Uterus (tissue), 4 donors: ENCODE results near the gene HYCC1. TPM values are rescaled to one million over a fixed set of nuclear protein-coding genes. Genes with fewer than 3 reads are reported as not detected.

ENCODE experiments used
- DNase-seq, 2 donors: peaks; one replicate each; pipeline ENCODE4 v3.0.0-alpha.2; 2019 to 2020
- H3K27ac ChIP-seq, 2 donors: fragments of 200-600 bp; sonication (generic); 1 replicate in 1 of 2; 2 replicates in 1 of 2; pipeline ENCODE4 v1.5.1; 2016 to 2018
- H3K27me3 ChIP-seq, 2 donors: fragments of 200-600 bp; sonication (generic); one replicate each; pipeline ENCODE4 v1.5.1; 2018 to 2019; ENCODE audit warnings: control low read depth in 1 of 2
- H3K36me3 ChIP-seq, 2 donors: fragments of 200-600 bp; sonication (generic); one replicate each; pipeline ENCODE4 v1.5.1; 2019; ENCODE audit warnings: control low read depth in 1 of 2
- H3K4me1 ChIP-seq, 2 donors: fragments of 200-600 bp; sonication (generic); one replicate each; pipeline ENCODE4 v1.5.1; 2018 to 2019; ENCODE audit warnings: control low read depth in 1 of 2
- H3K4me3 ChIP-seq, 2 donors: fragments of 200-600 bp; sonication (generic); 1 replicate in 1 of 2; 2 replicates in 1 of 2; pipeline ENCODE4 v1.5.1; 2018 to 2019; ENCODE audit warnings: mild to moderate bottlenecking in 1 of 2
- H3K9me3 ChIP-seq, 2 donors: fragments of 200-600 bp; sonication (generic); one replicate each; pipeline ENCODE4 v1.5.1; 2019; ENCODE audit warnings: control low read depth in 1 of 2
- POLR2A ChIP-seq, 2 donors: fragments of 450-650 bp; IDR thresholded peaks; one replicate each; pipeline ENCODE4 v1.6.1; 2016; ENCODE audit warnings: antibody characterized with exemption in 2 of 2, mild to moderate bottlenecking in 1 of 2, moderate library complexity in 1 of 2
- intact Hi-C: fragments of 100-400 bp; cut with DNase I; formaldehyde crosslinking; loops from one replicate; pipeline ENCODE4 v1.15.1; 2023; ENCODE audit warnings: low total_unique reads
- total RNA-seq, 4 donors: library from RNA; depleted of rRNA in 3 of 4; stranded (reverse); fragments of >200 nt in 3 of 4; gene quantifications; one replicate each; pipeline versions ENCODE4 v1.1.0 to v1.2.4, GENCODE V29; 2014 to 2023
- TF ChIP-seq, protein P1 (sequence below), 4 experiments: fragments of 200-600 bp in 2 of 4; fragments of 450-650 bp in 2 of 4; sonication (generic) in 2 of 4; IDR thresholded peaks; one replicate each; pipeline ENCODE4 v1.5.1; 2016 to 2019; ENCODE audit warnings: antibody characterized with exemption in 4 of 4, mild to moderate bottlenecking in 2 of 4, moderate library complexity in 1 of 4
- donor health status: DM: yes; HTN: yes; CAD: no.

Gene HYCC1
- total RNA-seq, 4 donors from 2014 or later = 25.0 to 89.0 (median 46.8) TPM

DNA sequence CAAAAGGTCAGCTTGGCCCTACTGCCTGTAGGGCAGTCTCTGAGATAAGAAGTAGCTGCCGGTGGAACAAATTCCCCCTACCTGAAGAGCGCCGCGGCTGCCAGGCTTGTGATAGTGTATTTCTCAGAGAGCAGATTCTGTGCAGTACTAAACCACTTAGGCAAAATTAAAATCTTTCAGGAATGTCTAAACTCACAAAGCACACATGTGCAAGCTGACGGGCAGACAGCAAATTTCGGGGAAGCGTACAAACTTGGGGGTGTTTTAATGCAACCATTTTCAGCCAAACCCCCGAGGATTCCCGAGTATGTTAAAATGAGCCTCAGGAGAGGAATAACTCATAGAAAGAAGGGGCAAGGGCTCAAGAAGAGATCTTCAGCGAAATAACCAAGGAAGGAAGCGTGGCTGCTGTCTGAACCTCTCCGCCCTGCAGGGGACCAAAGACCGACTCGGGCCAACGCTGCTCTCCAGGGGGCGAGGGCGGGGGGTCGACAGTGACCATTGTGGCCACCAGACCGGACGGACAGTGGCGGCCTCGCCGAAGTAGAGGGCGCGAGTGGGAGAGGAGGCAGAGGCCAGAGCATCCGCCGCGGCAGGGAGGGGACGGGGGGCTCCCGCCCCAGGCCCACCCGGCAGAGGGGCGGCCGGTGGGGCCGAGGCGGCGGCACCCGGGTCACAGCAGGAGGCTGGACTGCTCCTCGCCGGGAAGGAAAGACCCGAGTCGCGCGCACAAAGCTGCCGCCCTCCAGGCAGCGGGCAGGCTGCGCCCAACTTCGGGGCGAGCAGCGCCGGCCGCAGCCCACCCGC, 819 bp downstream of the HYCC1 start:
- intact Hi-C loops = no loop called here

DNA sequence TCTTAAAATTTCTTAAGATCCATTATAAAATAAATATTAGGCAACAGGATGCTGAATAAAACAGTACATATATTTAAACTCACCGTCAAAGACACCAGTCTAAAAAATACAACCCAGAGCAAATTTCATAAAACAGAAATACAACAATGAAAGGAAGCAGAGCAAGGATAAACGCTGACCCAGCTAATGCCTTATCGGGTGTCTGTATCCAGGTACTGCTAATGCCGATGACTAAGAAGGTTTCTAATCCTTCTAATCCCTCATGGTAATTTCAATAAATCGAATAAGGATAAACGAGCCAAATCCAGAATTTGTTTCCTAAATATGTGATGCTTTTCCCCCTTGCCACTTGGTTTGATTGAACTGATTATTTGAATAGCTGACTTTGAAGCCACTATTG, 1.7 kb downstream of the HYCC1 start:
- TF ChIP-seq POLR2A (IDR thresholded peaks at IDR 0.05) = no peak
- TF ChIP-seq, protein P1, sequence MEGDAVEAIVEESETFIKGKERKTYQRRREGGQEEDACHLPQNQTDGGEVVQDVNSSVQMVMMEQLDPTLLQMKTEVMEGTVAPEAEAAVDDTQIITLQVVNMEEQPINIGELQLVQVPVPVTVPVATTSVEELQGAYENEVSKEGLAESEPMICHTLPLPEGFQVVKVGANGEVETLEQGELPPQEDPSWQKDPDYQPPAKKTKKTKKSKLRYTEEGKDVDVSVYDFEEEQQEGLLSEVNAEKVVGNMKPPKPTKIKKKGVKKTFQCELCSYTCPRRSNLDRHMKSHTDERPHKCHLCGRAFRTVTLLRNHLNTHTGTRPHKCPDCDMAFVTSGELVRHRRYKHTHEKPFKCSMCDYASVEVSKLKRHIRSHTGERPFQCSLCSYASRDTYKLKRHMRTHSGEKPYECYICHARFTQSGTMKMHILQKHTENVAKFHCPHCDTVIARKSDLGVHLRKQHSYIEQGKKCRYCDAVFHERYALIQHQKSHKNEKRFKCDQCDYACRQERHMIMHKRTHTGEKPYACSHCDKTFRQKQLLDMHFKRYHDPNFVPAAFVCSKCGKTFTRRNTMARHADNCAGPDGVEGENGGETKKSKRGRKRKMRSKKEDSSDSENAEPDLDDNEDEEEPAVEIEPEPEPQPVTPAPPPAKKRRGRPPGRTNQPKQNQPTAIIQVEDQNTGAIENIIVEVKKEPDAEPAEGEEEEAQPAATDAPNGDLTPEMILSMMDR (IDR thresholded peaks at IDR 0.05) = no peak
- Histone ChIP-seq H3K4me1 (peaks cover 0 to 9% of the 10 kb centered on the region in 2 donors), H3K4me3 (peak overlapping the region; percentile 78 to 95), H3K36me3 (no peaks in the 10 kb centered on the region), H3K9me3 (no peaks in the 10 kb centered on the region), H3K27ac (peak overlapping the region in 1 of 2 donors; percentile 86), H3K27me3 (no peaks in the 10 kb centered on the region)
- no peak for DNase-seq
- intact Hi-C loops = no loop called here

More for the DNA sequence above, 819 bp downstream of the HYCC1 start:
- peak; percentile 26 to 35 for DNase-seq
- Histone ChIP-seq H3K4me1 (peaks cover 0 to 9% of the 10 kb centered on the region in 2 donors), H3K36me3 (no peaks in the 10 kb centered on the region), H3K27ac (peak overlapping the region; percentile 85 to 86), H3K27me3 (no peaks in the 10 kb centered on the region), H3K9me3 (no peaks in the 10 kb centered on the region), H3K4me3 (peak overlapping the region; percentile 78 to 95)
- TF ChIP-seq POLR2A (IDR thresholded peaks at IDR 0.05) = no peak
- TF ChIP-seq, protein P1 (IDR thresholded peaks at IDR 0.05) = peak in 1 of 4 experiments; percentile 7

DNA sequence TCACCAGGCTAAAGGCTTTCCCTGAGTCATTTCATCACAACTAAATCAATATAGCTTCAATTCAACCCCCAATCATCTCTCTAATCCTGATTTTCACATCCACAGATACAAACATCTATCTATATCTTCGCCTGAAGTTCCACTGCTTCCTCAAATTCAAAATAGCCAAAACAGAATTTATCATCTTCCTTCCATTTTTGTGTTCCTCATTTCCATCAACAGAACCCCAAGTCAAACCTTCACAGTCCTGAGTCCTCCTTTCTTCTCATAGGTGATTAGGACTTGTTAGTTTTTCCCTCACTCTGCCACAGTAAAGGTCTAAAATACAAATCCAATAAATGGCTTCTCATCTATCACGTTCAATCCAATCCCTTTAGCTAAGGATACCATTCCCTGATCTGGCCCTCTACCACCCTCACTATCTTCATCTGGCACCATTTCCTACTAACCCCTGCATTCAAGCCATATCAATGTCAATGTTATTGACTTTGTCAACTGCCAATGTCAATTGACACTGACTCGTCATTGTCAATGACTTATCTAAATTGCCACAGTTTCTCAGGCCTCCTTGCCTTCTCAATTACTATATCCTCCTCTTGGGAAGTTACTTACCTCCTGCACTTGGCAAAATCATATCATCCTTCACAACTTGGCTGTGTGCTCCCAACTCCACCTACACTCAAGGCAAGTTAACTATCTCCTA, 2.6 kb downstream of the HYCC1 start:
- DNase-seq = no peak
- no peak overlapping the region for H3K4me3 ChIP-seq
- H3K36me3 ChIP-seq = no peaks in the 10 kb centered on the region
- intact Hi-C loops = no loop called here
- H3K27ac ChIP-seq = no peak overlapping the region
- H3K27me3 ChIP-seq = no peaks in the 10 kb centered on the region
- no peak for TF ChIP-seq POLR2A (IDR thresholded peaks at IDR 0.05)
- TF ChIP-seq, protein P1 (IDR thresholded peaks at IDR 0.05) = no peak
- peaks cover 0 to 9% of the 10 kb centered on the region in 2 donors for H3K4me1 ChIP-seq
- H3K9me3 ChIP-seq = no peaks in the 10 kb centered on the region

DNA sequence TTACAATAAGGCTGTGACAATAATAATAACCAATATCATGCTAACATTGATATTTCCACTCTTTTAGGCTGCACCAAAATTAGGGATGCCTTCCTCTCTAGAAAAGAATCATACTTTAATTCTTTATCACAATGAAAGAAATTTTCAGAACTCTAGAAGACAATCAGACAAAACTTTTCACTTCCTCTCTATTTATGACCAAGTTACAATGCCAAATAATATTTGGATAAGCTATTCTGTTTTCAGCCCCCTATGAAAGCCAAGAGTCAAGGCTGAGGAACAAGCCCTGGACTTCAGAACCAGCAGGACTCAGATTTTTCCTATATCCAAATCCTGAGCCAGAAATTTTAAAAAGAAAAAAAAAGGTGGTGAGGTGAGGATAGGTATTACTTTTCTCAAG, 4.6 kb downstream of the HYCC1 start:
- TF ChIP-seq POLR2A (IDR thresholded peaks at IDR 0.05) = no peak
- TF ChIP-seq, protein P1 (IDR thresholded peaks at IDR 0.05) = no peak
- no peak for DNase-seq
- peaks cover 0 to 9% of the 10 kb centered on the region in 2 donors for H3K4me1 ChIP-seq
- H3K27ac ChIP-seq = no peak overlapping the region
- no peaks in the 10 kb centered on the region for H3K36me3 ChIP-seq
- no peaks in the 10 kb centered on the region for H3K9me3 ChIP-seq
- intact Hi-C loops = no loop called here
- H3K4me3 ChIP-seq = no peak overlapping the region
- H3K27me3 ChIP-seq = no peaks in the 10 kb centered on the region

DNA sequence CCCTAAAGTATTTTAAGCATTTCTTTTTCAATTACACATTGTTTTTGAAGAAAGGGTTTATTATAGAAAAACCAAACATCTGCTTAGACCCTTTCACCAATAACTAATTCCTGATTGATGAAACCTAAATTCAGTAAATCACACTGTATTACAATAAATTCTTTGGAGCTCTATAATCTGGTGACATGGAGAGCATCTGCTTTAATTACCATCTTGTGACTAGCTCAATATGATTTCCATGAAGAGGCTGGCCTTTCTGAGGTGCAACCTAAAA, 9.7 kb downstream of the HYCC1 start:
- Histone ChIP-seq H3K36me3 (no peaks in the 10 kb centered on the region), H3K27ac (peak overlapping the region in 1 of 2 donors; percentile 22), H3K4me1 (no peaks in the 10 kb centered on the region), H3K4me3 (no peak overlapping the region), H3K9me3 (no peaks in the 10 kb centered on the region), H3K27me3 (no peaks in the 10 kb centered on the region)
- TF ChIP-seq, protein P1 (IDR thresholded peaks at IDR 0.05) = no peak
- no peak for TF ChIP-seq POLR2A (IDR thresholded peaks at IDR 0.05)
- DNase-seq = no peak
- intact Hi-C loops = no loop called here
